WTC11 (cell line): ENCODE data around the gene VAMP3. TPM values are rescaled to one million over a fixed set of nuclear protein-coding genes. Genes with fewer than 3 reads are reported as not detected.
A peak's percentile ranks its signal among the peaks of the same experiment; 100 is the strongest.

Experiments
- ATAC-seq: fragments of 200-7000 bp; cut with Tn5 transposase; 2 replicates; pipeline ENCODE4 v1.10.0; 2021; ENCODE audit warnings: mild to moderate bottlenecking, moderate library complexity
- CTCF ChIA-PET: fragments of 300-600 bp; sonication (Branson Sonifier 250); formaldehyde crosslinking; loops from one replicate; lab custom pipeline; 2021; ENCODE audit warnings: antibody characterized with exemption; lab: Charles Lee
- POLR2A ChIA-PET: fragments of 350-600 bp; sonication (Branson Sonifier 250); formaldehyde crosslinking; loops from one replicate; lab custom pipeline; 2021; ENCODE audit warnings: antibody characterized with exemption; lab: Charles Lee
- DNase-seq: peaks from one replicate; pipeline ENCODE4 v3.0.0; 2021; ENCODE audit warnings: low spot score
- H3K27ac Mint-ChIP-seq: 2 replicates; pipeline ENCODE4 v1.8.0; 2021; ENCODE audit warnings: mixed read lengths
- H3K27me3 Mint-ChIP-seq: 2 replicates; pipeline ENCODE4 v1.8.0; 2021; ENCODE audit warnings: low read depth, mild to moderate bottlenecking, moderate library complexity, mixed read lengths
- H3K36me3 Mint-ChIP-seq: 2 replicates; pipeline ENCODE4 v1.8.0; 2021; ENCODE audit warnings: mixed read lengths
- H3K4me1 Mint-ChIP-seq: 2 replicates; pipeline ENCODE4 v1.8.0; 2022; ENCODE audit warnings: mixed read lengths
- H3K4me3 Mint-ChIP-seq: 2 replicates; pipeline ENCODE4 v1.8.0; 2021; ENCODE audit warnings: mild to moderate bottlenecking, moderate library complexity, mixed read lengths
- H3K9me3 Mint-ChIP-seq: 2 replicates; pipeline ENCODE4 v1.8.0; 2021; ENCODE audit warnings: mixed read lengths
- ATF2 ChIP-seq: sonication (generic); formaldehyde crosslinking; IDR thresholded peaks from 2 replicates; pipeline ENCODE4 v1.8.1; 2022; ENCODE audit warnings: low read depth, missing genetic modification reagents, borderline replicate concordance
- ATF6 ChIP-seq: sonication (generic); formaldehyde crosslinking; IDR thresholded peaks from 2 replicates; pipeline ENCODE4 v1.8.1; 2023; ENCODE audit warnings: mild to moderate bottlenecking, missing genetic modification reagents
- ETV6 ChIP-seq: sonication (generic); formaldehyde crosslinking; IDR thresholded peaks from 2 replicates; pipeline ENCODE4 v1.8.1; 2022; ENCODE audit warnings: mild to moderate bottlenecking, missing genetic modification reagents
- GTF2I ChIP-seq: fragments of 250-450 bp; sonication (Bioruptor Pico); conservative IDR thresholded peaks from 2 replicates; pipeline ENCODE4 v1.4.0; 2021; ENCODE audit warnings: mild to moderate bottlenecking
- JAZF1 ChIP-seq: fragments of 250-450 bp; sonication (Bioruptor Pico); IDR thresholded peaks from 2 replicates; pipeline ENCODE4 v1.9.0; 2021; ENCODE audit warnings: moderate library complexity, mild to moderate bottlenecking, inconsistent platforms
- MLX ChIP-seq: sonication (generic); formaldehyde crosslinking; IDR thresholded peaks from 2 replicates; pipeline ENCODE4 v1.8.1; 2023; ENCODE audit warnings: mild to moderate bottlenecking, missing genetic modification reagents, moderate library complexity
- NFE2L1 ChIP-seq: sonication (generic); formaldehyde crosslinking; IDR thresholded peaks from 2 replicates; pipeline ENCODE4 v1.8.1; 2023; ENCODE audit warnings: missing genetic modification reagents
- NFYB ChIP-seq: sonication (generic); formaldehyde crosslinking; conservative IDR thresholded peaks from 2 replicates; pipeline ENCODE4 v1.8.0; 2022; ENCODE audit warnings: low read depth, missing genetic modification reagents
- PRDM15 ChIP-seq: sonication (generic); formaldehyde crosslinking; IDR thresholded peaks from 2 replicates; pipeline ENCODE4 v1.8.0; 2022; ENCODE audit warnings: missing genetic modification reagents
- RELA ChIP-seq: sonication (generic); formaldehyde crosslinking; IDR thresholded peaks from 2 replicates; pipeline ENCODE4 v1.8.1; 2022; ENCODE audit warnings: missing genetic modification reagents, mild to moderate bottlenecking, borderline replicate concordance
- SMAD4 ChIP-seq: sonication (generic); formaldehyde crosslinking; IDR thresholded peaks from 2 replicates; pipeline ENCODE4 v1.8.0; 2022; ENCODE audit warnings: mild to moderate bottlenecking, missing genetic modification reagents
- STAT6 ChIP-seq: sonication (generic); formaldehyde crosslinking; conservative IDR thresholded peaks from 2 replicates; pipeline ENCODE4 v1.8.1; 2023; ENCODE audit warnings: mild to moderate bottlenecking, low read depth, missing genetic modification reagents, moderate library complexity
- TCF7 ChIP-seq: sonication (generic); formaldehyde crosslinking; IDR thresholded peaks from 2 replicates; pipeline ENCODE4 v1.8.0; 2022; ENCODE audit warnings: mild to moderate bottlenecking, low read depth, missing genetic modification reagents, moderate library complexity
- TP53 ChIP-seq: sonication (generic); formaldehyde crosslinking; IDR thresholded peaks from 2 replicates; pipeline ENCODE4 v1.8.1; 2023; ENCODE audit warnings: mild to moderate bottlenecking, missing genetic modification reagents
- USF1 ChIP-seq: sonication (generic); formaldehyde crosslinking; IDR thresholded peaks from 2 replicates; pipeline ENCODE4 v1.8.0; 2022; ENCODE audit warnings: mild to moderate bottlenecking, missing genetic modification reagents
- USF2 ChIP-seq: sonication (generic); formaldehyde crosslinking; IDR thresholded peaks from 2 replicates; pipeline ENCODE4 v1.8.1; 2023; ENCODE audit warnings: mild to moderate bottlenecking, missing genetic modification reagents, moderate library complexity
- ZSCAN18 ChIP-seq: fragments of 250-450 bp; sonication (Bioruptor Pico); IDR thresholded peaks from 2 replicates; pipeline ENCODE4 v2.1.2; 2022; ENCODE audit warnings: mild to moderate bottlenecking, moderate library complexity
- total RNA-seq: library from RNA; stranded (reverse); gene quantifications from 3 replicates; pipeline ENCODE4 v1.2.3, GENCODE V29; 2021

Gene VAMP3
- total RNA-seq, 1 experiment from 2014 or later, result 40.2 TPM

GRCh38 chr1:7753641-7754040 is 17.5 kb upstream of the VAMP3 start (continued):
- TF ChIP-seq NFE2L1 (CRISPR knock-in tag), result no peak
- TF ChIP-seq ATF2 (CRISPR knock-in tag), result no peak
- TF ChIP-seq GTF2I (CRISPR knock-in tag), result no peak
- TF ChIP-seq USF1 (CRISPR knock-in tag), result no peak
- TF ChIP-seq ZSCAN18 (CRISPR knock-in tag), result no peak

GRCh38 chr1:7754234-7754633 is 16.9 kb upstream of the VAMP3 start:
- CTCF ChIA-PET, result interaction anchor here (2.1 to 8.9 kb wide), 3 partner anchors 71 to 86 kb away, joined by 9 to 502 read pairs (median 48); no protein-coding TSS in a partner anchor
- H3K4me3 Mint-ChIP-seq, result no peak overlapping the region
- no peak for ATAC-seq
- no peak overlapping the region for H3K27ac Mint-ChIP-seq
- DNase-seq, result no peak
- no peak for TF ChIP-seq NFYB (CRISPR knock-in tag)
- TF ChIP-seq RELA (CRISPR knock-in tag), result no peak
- TF ChIP-seq JAZF1 (CRISPR knock-in tag), result no peak
- no peak for TF ChIP-seq STAT6 (CRISPR knock-in tag)
- TF ChIP-seq PRDM15 (CRISPR knock-in tag), result no peak
- H3K36me3 Mint-ChIP-seq, result no peaks in the 10 kb centered on the region
- H3K27me3 Mint-ChIP-seq, result no peaks in the 10 kb centered on the region
- no peaks in the 10 kb centered on the region for H3K9me3 Mint-ChIP-seq
- POLR2A ChIA-PET, result no interaction called here
- peaks cover 27% of the 10 kb centered on the region for H3K4me1 Mint-ChIP-seq

GRCh38 chr1:7755448-7755847 is 15.6 kb upstream of the VAMP3 start:
- DNase-seq (no peak), ATAC-seq (peak; percentile 61)
- Mint-ChIP-seq H3K4me3 (no peak overlapping the region), H3K4me1 (peaks cover 27% of the 10 kb centered on the region), H3K9me3 (no peaks in the 10 kb centered on the region), H3K27ac (no peak overlapping the region; the same call in 1 of the 2 replicates), H3K27me3 (no peaks in the 10 kb centered on the region), H3K36me3 (no peaks in the 10 kb centered on the region)
- CTCF ChIA-PET, result interaction anchor here (0.5 to 8.9 kb wide), 31 partner anchors 9 to 875 kb away, joined by 3 to 502 read pairs (median 4); partner anchors contain the start of gene VAMP3
- POLR2A ChIA-PET, result interaction anchor here (0.7 to 0.9 kb wide), 2 partner anchors 86 to 238 kb away, joined by 4 read pairs; no protein-coding TSS in a partner anchor
- TF ChIP-seq NFE2L1 (CRISPR knock-in tag) (no peak), ETV6 (CRISPR knock-in tag) (no peak), MLX (CRISPR knock-in tag) (no peak), SMAD4 (no peak), ZSCAN18 (CRISPR knock-in tag) (no peak), TCF7 (CRISPR knock-in tag) (no peak), ATF6 (no peak), TP53 (CRISPR knock-in tag) (no peak), USF2 (no peak)
